Left ventricle myocardium superior (tissue), 1 donor: ENCODE data around the gene CCDC82. TPM values are rescaled to one million over a fixed set of nuclear protein-coding genes. Genes with fewer than 3 reads are reported as not detected.

Experiments
- ATAC-seq: fragments of 200-7000 bp; cut with Tn5 transposase; one replicate; pipeline ENCODE4 v1.9.1; 2020; ENCODE audit warnings: mild to moderate bottlenecking, moderate library complexity
- DNase-seq: peaks from one replicate; pipeline ENCODE4 v3.0.0-alpha.2; 2020
- intact Hi-C: fragments of 100-400 bp; cut with micrococcal nuclease; formaldehyde crosslinking; loops from one replicate; pipeline ENCODE4 v1.11.0; 2022
- total RNA-seq: library from RNA; stranded (reverse); fragmentation: NEBNext Ultra II Directional; extraction: Animal tissue kit (Norgen Biotek cat#: 25700); gene quantifications from one replicate; pipeline ENCODE4 v1.2.1, GENCODE V29; 2021
- donor health status: DM: no; HTN: yes; CAD: no; lungs with severe emphysema.

The CCDC82 gene
- total RNA-seq, 1 donor from 2014 or later = 14.1 TPM

GRCh38 chr11:96333191-96333719 lies 56.5 kb downstream of the CCDC82 start:
- ATAC-seq (no peak), DNase-seq (no peak)
- intact Hi-C loops = no loop called here

DNA sequence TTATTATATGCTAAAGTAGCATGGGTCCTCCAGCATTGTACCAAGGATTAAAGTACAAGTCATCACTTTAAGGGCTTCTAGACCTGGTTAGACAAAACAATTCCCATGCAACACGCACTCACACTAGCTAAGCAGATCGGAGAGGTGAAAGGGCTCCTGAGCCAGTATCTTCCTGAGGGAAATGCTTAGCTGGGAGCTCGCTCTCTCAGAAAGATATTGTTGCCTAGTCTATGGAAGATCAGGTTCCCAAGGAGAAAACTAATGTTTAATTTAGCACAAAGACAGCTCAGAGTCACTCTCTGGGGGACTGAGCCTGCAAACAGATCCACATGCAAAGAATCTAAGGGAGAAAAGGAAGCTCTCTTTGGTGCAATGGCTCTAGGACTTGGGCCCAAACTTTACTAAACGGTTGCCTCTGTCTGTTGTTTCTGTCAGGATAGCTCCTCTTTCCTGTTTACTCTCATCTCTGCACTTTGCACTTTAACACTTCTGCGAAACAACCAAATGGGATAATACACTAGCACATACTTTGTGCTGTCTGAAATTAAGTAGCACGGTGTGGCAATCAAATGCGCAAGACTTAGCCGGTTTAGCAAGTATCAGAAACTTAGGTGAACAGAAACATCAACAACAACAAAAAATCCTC lies 57.5 kb downstream of the CCDC82 start:
- DNase-seq = no peak
- intact Hi-C loops = no loop called here
- ATAC-seq = peak; percentile 39

GRCh38 chr11:96331699-96332116 lies 58.0 kb downstream of the CCDC82 start:
- intact Hi-C loops = no loop called here
- ATAC-seq = peak; percentile 81
- DNase-seq = no peak

- no peak for DNase-seq
- no peak for ATAC-seq
- intact Hi-C loops = no loop called here
Observed at GRCh38 chr11:96330511-96330859, 59.2 kb downstream of the CCDC82 start.

GRCh38 chr11:96329855-96330510 lies 59.7 kb downstream of the CCDC82 start:
- intact Hi-C loops = no loop called here

GRCh38 chr11:96329419-96329818 lies 60.3 kb downstream of the CCDC82 start:
- ATAC-seq (no peak), DNase-seq (no peak)
- intact Hi-C loops = no loop called here

More at GRCh38 chr11:96329855-96330510, 59.7 kb downstream of the CCDC82 start:
- DNase-seq = no peak
- ATAC-seq = no peak

DNA sequence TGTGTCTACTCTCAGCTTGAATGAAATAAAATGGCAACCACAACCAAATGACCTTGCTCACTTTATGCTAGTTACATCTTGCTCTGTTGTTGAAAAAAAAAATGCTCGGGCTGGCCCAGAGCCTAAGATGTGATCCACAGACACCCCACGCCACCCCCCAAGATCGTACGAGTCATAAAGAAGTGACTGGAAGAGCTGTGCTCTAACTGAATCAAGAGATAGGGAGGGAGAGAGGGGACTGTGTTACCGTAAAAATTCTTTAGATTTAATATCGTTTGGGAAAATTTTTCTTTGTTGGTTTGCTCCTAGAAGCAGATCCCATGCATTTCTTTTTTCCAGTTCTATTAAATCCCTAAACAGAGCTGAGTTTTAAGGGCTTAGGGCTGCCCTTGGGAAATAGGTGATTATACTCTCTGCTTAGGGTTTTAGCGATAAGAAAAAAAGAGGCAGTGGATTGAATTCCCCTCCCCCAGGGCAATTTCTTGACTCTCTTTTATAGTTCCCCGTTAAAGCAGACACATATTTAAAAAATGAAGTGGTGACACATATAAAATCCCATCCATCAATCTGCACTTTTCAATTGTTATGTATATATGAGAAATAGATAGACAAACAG lies 61.2 kb downstream of the CCDC82 start:
- DNase-seq (no peak), ATAC-seq (no peak)
- intact Hi-C loops = no loop called here

- DNase-seq (no peak), ATAC-seq (no peak)
- intact Hi-C loops = no loop called here
Observed at GRCh38 chr11:96326959-96327358, 62.8 kb downstream of the CCDC82 start.

GRCh38 chr11:96324912-96325311 lies 64.8 kb downstream of the CCDC82 start:
- no peak for DNase-seq
- ATAC-seq = peak; percentile 33
- intact Hi-C loops = no loop called here

DNA sequence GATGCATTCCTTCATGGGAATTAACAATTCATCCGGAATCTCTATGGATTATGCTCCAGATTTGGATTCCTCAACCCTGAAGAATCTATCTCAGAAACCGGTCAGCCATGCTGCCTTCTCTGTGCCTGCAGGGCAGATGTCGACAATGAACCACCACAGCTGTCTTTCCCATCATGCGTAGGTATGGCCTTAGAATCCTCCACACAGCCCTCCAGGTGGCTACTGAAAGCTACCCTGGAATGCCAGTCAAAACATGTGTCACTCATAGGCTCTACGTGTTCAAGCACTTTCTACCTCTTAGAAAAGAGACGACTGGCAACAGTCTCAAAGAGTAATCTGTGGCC lies 66.1 kb downstream of the CCDC82 start:
- ATAC-seq (no peak), DNase-seq (no peak)
- intact Hi-C loops = no loop called here

GRCh38 chr11:96322775-96323641 lies 66.7 kb downstream of the CCDC82 start:
- intact Hi-C loops = no loop called here
- no peak for ATAC-seq
- no peak for DNase-seq

GRCh38 chr11:96321091-96321490 lies 68.6 kb downstream of the CCDC82 start:
- intact Hi-C loops = no loop called here
- DNase-seq = no peak
- no peak for ATAC-seq

DNA sequence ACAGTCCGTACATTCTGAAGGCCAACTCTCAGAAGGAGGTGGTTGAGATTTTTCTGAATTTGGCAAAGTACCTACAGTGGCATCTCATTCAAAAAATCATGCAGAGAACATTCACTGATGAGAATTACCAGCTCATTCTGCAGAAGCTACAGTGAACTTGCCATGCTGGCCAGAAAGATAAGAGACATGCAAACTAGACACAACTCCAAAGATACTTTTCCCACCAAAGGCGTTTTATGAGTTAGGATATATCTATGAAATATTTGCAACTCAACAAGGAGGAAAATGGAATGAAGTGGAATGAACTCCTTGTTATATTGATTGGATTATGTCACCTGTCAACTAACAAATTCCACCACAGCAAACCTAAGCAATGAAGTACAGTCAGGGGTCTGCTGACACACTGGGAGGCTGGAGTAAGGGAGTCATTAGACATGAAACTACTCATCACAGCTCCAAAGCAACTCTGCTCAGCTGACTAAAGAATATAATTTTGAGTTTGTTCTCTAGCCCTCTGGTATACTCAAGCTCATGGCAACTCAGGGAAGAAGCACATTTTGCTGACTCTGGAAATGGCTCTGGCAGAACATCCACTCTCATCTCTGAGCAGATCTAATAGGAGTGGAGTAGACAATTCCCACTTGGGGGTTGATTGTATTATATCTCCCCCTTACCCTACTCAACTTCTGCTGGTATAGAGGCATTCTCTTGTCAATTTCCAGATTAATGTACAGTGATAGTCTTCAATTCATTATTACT lies 69.6 kb downstream of the CCDC82 start:
- intact Hi-C loops = no loop called here
- ATAC-seq (no peak), DNase-seq (no peak)

DNA sequence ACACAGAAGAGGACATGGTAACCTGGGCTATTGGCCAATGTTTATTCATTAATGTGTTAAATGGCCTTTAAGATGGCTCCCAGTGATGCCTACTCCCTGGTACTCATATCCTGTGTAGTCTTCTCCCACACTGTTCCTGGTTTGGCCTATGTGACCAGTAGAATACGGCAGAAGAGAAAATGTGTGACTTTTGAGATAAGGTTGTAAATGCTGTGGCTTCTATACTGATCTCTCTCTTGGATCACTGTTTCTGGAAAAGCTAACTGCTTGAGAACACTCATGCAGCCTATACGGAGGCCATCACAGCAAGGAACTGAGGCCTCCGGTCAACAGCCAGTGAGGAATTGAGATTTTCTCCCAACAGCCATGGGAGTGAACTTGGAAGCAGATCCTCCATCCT lies 70.9 kb downstream of the CCDC82 start:
- ATAC-seq = no peak
- DNase-seq = no peak
- intact Hi-C loops = no loop called here

- intact Hi-C loops = no loop called here
- ATAC-seq = no peak
- no peak for DNase-seq
Observed at GRCh38 chr11:96318399-96318798, 71.3 kb downstream of the CCDC82 start.

DNA sequence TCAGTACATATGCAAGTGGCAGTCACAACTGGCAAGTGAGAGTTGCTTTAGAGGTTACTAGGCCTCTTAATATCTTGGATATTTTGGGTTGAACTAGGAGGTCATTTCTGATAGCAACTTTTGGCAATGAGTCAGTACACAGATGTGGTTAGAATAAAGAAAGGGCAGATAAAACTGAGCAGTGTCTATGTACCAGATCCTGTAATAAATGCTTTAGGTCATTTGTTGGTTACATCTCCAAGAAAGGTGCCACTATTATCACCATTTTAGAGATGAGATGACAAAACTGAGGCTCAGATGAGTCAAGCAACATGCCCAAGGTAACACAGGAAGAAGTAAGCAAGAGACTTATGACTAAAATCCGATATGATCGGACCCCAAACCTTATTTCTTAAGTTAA lies 71.7 kb downstream of the CCDC82 start:
- no peak for DNase-seq
- ATAC-seq = no peak
- intact Hi-C loops = no loop called here

DNA sequence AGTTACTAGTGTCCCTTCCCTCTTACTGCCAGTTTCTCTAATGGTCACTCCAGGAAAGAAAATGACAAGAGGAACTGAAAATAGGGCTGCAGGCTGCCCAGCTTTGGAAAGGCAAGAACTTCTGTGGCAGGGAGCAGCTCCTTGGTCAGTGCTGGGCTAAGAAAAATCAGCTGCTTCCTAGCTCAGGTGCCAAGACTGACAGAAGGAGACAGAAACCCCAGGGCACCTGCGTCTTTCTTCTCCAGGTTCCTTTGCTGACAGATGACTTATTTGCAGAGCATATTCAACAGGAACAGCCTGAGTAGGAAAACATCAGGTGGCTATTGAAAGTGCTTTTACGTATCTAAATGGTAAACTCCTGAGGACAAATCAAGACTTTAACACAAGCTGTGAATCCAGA lies 72.1 kb downstream of the CCDC82 start:
- ATAC-seq = peak; percentile 25

DNA sequence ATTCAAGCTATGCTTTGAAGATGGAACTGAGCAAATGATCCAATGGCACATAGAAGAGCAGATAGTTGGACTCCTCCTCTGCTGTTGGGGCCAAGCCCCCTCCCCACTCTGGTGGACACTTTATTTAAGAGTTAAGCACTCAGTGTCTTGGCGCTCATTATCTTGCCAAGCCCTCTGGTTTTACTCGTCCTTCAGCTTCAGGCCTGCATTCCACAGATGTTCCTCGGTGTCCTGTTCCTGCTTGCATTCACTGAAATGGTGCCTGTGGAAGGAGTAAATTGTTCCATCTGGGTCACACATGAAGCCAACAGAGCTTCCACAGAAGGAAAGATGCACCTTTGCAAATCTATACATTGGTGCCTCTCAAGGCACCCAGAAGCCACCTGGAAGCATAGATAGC lies 72.8 kb downstream of the CCDC82 start:
- ATAC-seq (no peak), DNase-seq (no peak)
- intact Hi-C loops = no loop called here

More for the DNA sequence above, 72.1 kb downstream of the CCDC82 start:
- intact Hi-C loops = no loop called here
- no peak for DNase-seq

DNA sequence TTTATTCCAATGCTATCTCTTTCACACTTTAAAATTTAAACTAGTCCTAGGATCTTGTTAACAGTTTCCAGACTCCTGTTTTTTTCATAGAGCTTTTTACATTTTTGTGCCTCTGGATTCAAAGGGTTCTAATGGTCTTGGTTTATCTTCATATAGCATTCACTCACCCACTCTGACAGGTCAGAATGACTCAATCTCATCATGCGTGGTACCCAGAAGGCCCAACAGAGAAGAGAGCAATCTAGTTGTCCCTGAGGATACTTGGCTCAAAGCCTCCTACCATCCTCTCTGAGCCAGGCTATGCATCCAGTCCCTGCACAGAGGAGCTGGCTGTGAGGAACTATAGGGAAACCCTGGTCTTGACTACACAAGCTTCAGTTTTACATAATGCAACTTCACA lies 74.2 kb downstream of the CCDC82 start:
- ATAC-seq (no peak), DNase-seq (no peak)
- intact Hi-C loops = no loop called here
